GM13977 (cell line): ENCODE results near the gene GNG7.
"Not testable (repeated sequence)": the region's sequence is repeated elsewhere in the genome, so short reads cannot be mapped to it uniquely, and the experiment has no call there.

Source experiments
- DNase-seq: peaks from one replicate; pipeline ENCODE4 v3.0.0; 2012; ENCODE audit warnings: low spot score
- CTCF ChIP-seq: IDR thresholded peaks from 2 replicates; pipeline ENCODE4 v1.5.1; 2012; ENCODE audit warnings: mild to moderate bottlenecking, control low read depth; ENCODE audit not compliant: insufficient read depth; ENCODE audit errors: extremely low read depth, missing control alignments
- in situ Hi-C: fragments of 300-500 bp; cut with MboI; formaldehyde crosslinking; loops from one replicate; pipeline ENCODE4 v1.12.0; 2022; ENCODE audit warnings: low sequenced_read_pairs, low pct_unique_long_range_greater_than_20kb, mixed read lengths, inconsistent platforms; ENCODE audit not compliant: unreplicated experiment

Gene GNG7

GRCh38 chr19:2527686-2528085 lies 174.8 kb downstream of the GNG7 start:
- no peak for TF ChIP-seq CTCF
- in situ Hi-C loops: no loop called here
- DNase-seq: no peak

- no peak for TF ChIP-seq CTCF
- DNase-seq: no peak
- in situ Hi-C loops: no loop called here
These were observed 175.3 kb downstream of the GNG7 start for GRCh38 chr19:2527171-2527570.

- no peak for TF ChIP-seq CTCF
- no peak for DNase-seq
- in situ Hi-C loops: no loop called here
These were observed 177.4 kb downstream of the GNG7 start for GRCh38 chr19:2524840-2525723.

GRCh38 chr19:2524361-2524839 lies 178.1 kb downstream of the GNG7 start:
- in situ Hi-C loops: no loop called here
- DNase-seq: no peak
- TF ChIP-seq CTCF: no peak

GRCh38 chr19:2523630-2524311 lies 178.7 kb downstream of the GNG7 start:
- in situ Hi-C loops: no loop called here
- no peak for DNase-seq
- no peak for TF ChIP-seq CTCF

- no peak for TF ChIP-seq CTCF
- in situ Hi-C loops: no loop called here
- no peak for DNase-seq
These were observed 183.0 kb downstream of the GNG7 start for GRCh38 chr19:2519482-2519881.

- DNase-seq, in situ Hi-C loops: not testable (repeated sequence)
These were observed 183.6 kb downstream of the GNG7 start for GRCh38 chr19:2518856-2519255.
